Loucy (cell line): ENCODE measurements around the gene CCNB1.
A peak's percentile ranks its signal among the peaks of the same experiment; 100 is the strongest.

Experiments
- H2AFZ ChIP-seq: fragments of 200-600 bp; sonication (generic); 2 replicates; pipeline ENCODE4 v1.6.0; 2016; ENCODE audit warnings: antibody characterized with exemption, mild to moderate bottlenecking, low read length, moderate library complexity
- H3F3A ChIP-seq: fragments of 200-600 bp; 2 replicates; pipeline ENCODE4 v1.6.0; 2016; ENCODE audit warnings: antibody characterized with exemption, low read depth, mild to moderate bottlenecking
- H3K27me3 ChIP-seq: fragments of 200-600 bp; sonication (generic); 2 replicates; pipeline ENCODE4 v1.6.1; 2014; ENCODE audit warnings: low read length, mild to moderate bottlenecking; ENCODE audit not compliant: insufficient read depth, poor library complexity, severe bottlenecking
- H3K36me3 ChIP-seq: fragments of 200-600 bp; sonication (generic); 2 replicates; pipeline ENCODE4 v1.6.1; 2016; ENCODE audit warnings: low read length; ENCODE audit not compliant: insufficient read depth
- H3K4me1 ChIP-seq: fragments of 200-600 bp; sonication (generic); 2 replicates; pipeline ENCODE4 v1.5.1; 2014; ENCODE audit warnings: low read length, mild to moderate bottlenecking; ENCODE audit not compliant: insufficient read depth, poor library complexity, severe bottlenecking
- H3K4me2 ChIP-seq: fragments of 200-600 bp; sonication (generic); 2 replicates; pipeline ENCODE4 v1.6.0; 2014; ENCODE audit warnings: antibody characterized with exemption, low read length, low read depth, mild to moderate bottlenecking; ENCODE audit not compliant: poor library complexity, severe bottlenecking
- H3K4me3 ChIP-seq: fragments of 200-600 bp; sonication (generic); 2 replicates; pipeline ENCODE4 v1.5.1; 2014; ENCODE audit warnings: low read length, mild to moderate bottlenecking, mixed read lengths; ENCODE audit not compliant: poor library complexity, severe bottlenecking
- H3K79me2 ChIP-seq: fragments of 200-600 bp; sonication (generic); 2 replicates; pipeline ENCODE4 v1.6.1; 2014; ENCODE audit warnings: low read length; ENCODE audit not compliant: insufficient read depth
- H3K9ac ChIP-seq: fragments of 200-600 bp; sonication (generic); 2 replicates; pipeline ENCODE4 v1.6.0; 2014; ENCODE audit warnings: mild to moderate bottlenecking, low read depth, low read length, moderate library complexity; ENCODE audit not compliant: poor library complexity, severe bottlenecking
- H3K9me2 ChIP-seq: fragments of 200-600 bp; sonication (generic); replicated peaks from 2 replicates; pipeline ENCODE4 v1.6.1; 2016; ENCODE audit warnings: low read depth, low read length, mixed read lengths
- H3K9me3 ChIP-seq: fragments of 200-600 bp; sonication (generic); 2 replicates; pipeline ENCODE4 v1.6.1; 2014; ENCODE audit warnings: mild to moderate bottlenecking, antibody characterized with exemption, low read length, low read depth; ENCODE audit not compliant: insufficient read depth
- H4K20me1 ChIP-seq: fragments of 200-600 bp; sonication (generic); 2 replicates; pipeline ENCODE4 v1.6.0; 2014; ENCODE audit warnings: antibody characterized with exemption, low read length, mild to moderate bottlenecking; ENCODE audit not compliant: insufficient read depth, poor library complexity, severe bottlenecking
- CTCF ChIP-seq: fragments of 200-600 bp; sonication (generic); conservative IDR thresholded peaks from 2 replicates; pipeline ENCODE4 v1.5.1; 2014; ENCODE audit warnings: mild to moderate bottlenecking, antibody characterized with exemption, low read length
- EZH2phosphoT487 ChIP-seq: fragments of 200-600 bp; IDR thresholded peaks from 2 replicates; pipeline ENCODE4 v1.6.1; 2018; ENCODE audit warnings: antibody characterized with exemption, mild to moderate bottlenecking, moderate library complexity, borderline replicate concordance

Gene CCNB1

GRCh38 chr5:69184621-69185020 lies 17.7 kb downstream of the CCNB1 start:
- Histone ChIP-seq H3K9me3 (no peaks in the 10 kb centered on the region), H3K9ac (no peak overlapping the region), H3K9me2 (no peaks in the 10 kb centered on the region), H3K79me2 (no peaks in the 10 kb centered on the region), H3K4me1 (peaks cover 7% of the 10 kb centered on the region), H3K4me3 (no peak overlapping the region), H3F3A (no peaks in the 10 kb centered on the region), H3K27me3 (no peaks in the 10 kb centered on the region), H4K20me1 (no peaks in the 10 kb centered on the region), H3K36me3 (no peaks in the 10 kb centered on the region), H3K4me2 (no peak overlapping the region), H2AFZ (0 out of 2 replicates have a peak overlapping the region, but pooled peaks have one; percentile 8)
- no peak for TF ChIP-seq CTCF
- no peak for TF ChIP-seq EZH2phosphoT487

GRCh38 chr5:69187342-69187741 lies 20.4 kb downstream of the CCNB1 start:
- Histone ChIP-seq H3K36me3 (no peaks in the 10 kb centered on the region), H3K9me2 (no peaks in the 10 kb centered on the region), H3K4me1 (peaks cover 12% of the 10 kb centered on the region), H3K27me3 (no peaks in the 10 kb centered on the region), H3K4me3 (no peak overlapping the region), H4K20me1 (no peaks in the 10 kb centered on the region), H3K9me3 (no peaks in the 10 kb centered on the region), H3K4me2 (no peak overlapping the region), H3F3A (no peaks in the 10 kb centered on the region), H3K9ac (no peak overlapping the region), H3K79me2 (peaks cover 9% of the 10 kb centered on the region; the same call in 1 of the 2 replicates), H2AFZ (no peak overlapping the region)
- TF ChIP-seq CTCF: no peak
- no peak for TF ChIP-seq EZH2phosphoT487

- peak overlapping the region; percentile 85 for H3K4me2 ChIP-seq
- no peak for TF ChIP-seq EZH2phosphoT487
- no peak for TF ChIP-seq CTCF
- no peaks in the 10 kb centered on the region for H3K36me3 ChIP-seq
- H3K79me2 ChIP-seq: peaks cover 9% of the 10 kb centered on the region; the same call in 1 of the 2 replicates
- peak overlapping the region; percentile 89 for H2AFZ ChIP-seq
- no peaks in the 10 kb centered on the region for H3F3A ChIP-seq
- no peaks in the 10 kb centered on the region for H3K9me2 ChIP-seq
- H4K20me1 ChIP-seq: no peaks in the 10 kb centered on the region
- H3K9ac ChIP-seq: peak overlapping the region; percentile 82
- H3K27me3 ChIP-seq: no peaks in the 10 kb centered on the region
- peaks cover 12% of the 10 kb centered on the region for H3K4me1 ChIP-seq
- H3K9me3 ChIP-seq: no peaks in the 10 kb centered on the region
- peak overlapping the region; percentile 82 for H3K4me3 ChIP-seq
Measured at GRCh38 chr5:69188811-69189161, 21.8 kb downstream of the CCNB1 start.
